GM23338 (cell line): ENCODE results near the gene GDAP1L1.

Source experiments
- CREB1 ChIP-seq: fragments of 250-450 bp; sonication (Bioruptor Pico); IDR thresholded peaks from 2 replicates; pipeline ENCODE4 v1.5.0; 2020; ENCODE audit warnings: low read depth, mild to moderate bottlenecking, moderate library complexity
- CTCF ChIP-seq, 2 experiments: fragments of 200-600 bp in 1 of 2; sonication (generic) in 1 of 2; conservative IDR thresholded peaks; 2 replicates each; pipeline versions ENCODE4 v1.5.1 to v1.6.1; 2016 to 2017; ENCODE audit warnings: antibody characterized with exemption in 2 of 2, low read depth in 2 of 2, mild to moderate bottlenecking in 2 of 2, moderate library complexity in 1 of 2
- EZH2 ChIP-seq: fragments of 200-600 bp; sonication (generic); IDR thresholded peaks from one replicate; pipeline ENCODE4 v1.8.0; 2017; ENCODE audit warnings: antibody characterized with exemption, mild to moderate bottlenecking, low read depth; ENCODE audit not compliant: unreplicated experiment
- JUNB ChIP-seq: IDR thresholded peaks from one replicate; pipeline ENCODE4 v1.6.1; 2016; ENCODE audit warnings: antibody characterized with exemption; ENCODE audit not compliant: unreplicated experiment
- POLR2AphosphoS5 ChIP-seq: IDR thresholded peaks from 2 replicates; pipeline ENCODE4 v1.6.1; 2016; ENCODE audit warnings: antibody characterized with exemption, low read depth
- REST ChIP-seq: IDR thresholded peaks from one replicate; pipeline ENCODE4 v1.6.1; 2018; ENCODE audit warnings: antibody characterized with exemption; ENCODE audit not compliant: unreplicated experiment
- ZNF462 ChIP-seq: fragments of 250-450 bp; sonication (Bioruptor Pico); IDR thresholded peaks from 2 replicates; pipeline ENCODE4 v1.5.0; 2020; ENCODE audit warnings: mild to moderate bottlenecking, moderate library complexity

DNA sequence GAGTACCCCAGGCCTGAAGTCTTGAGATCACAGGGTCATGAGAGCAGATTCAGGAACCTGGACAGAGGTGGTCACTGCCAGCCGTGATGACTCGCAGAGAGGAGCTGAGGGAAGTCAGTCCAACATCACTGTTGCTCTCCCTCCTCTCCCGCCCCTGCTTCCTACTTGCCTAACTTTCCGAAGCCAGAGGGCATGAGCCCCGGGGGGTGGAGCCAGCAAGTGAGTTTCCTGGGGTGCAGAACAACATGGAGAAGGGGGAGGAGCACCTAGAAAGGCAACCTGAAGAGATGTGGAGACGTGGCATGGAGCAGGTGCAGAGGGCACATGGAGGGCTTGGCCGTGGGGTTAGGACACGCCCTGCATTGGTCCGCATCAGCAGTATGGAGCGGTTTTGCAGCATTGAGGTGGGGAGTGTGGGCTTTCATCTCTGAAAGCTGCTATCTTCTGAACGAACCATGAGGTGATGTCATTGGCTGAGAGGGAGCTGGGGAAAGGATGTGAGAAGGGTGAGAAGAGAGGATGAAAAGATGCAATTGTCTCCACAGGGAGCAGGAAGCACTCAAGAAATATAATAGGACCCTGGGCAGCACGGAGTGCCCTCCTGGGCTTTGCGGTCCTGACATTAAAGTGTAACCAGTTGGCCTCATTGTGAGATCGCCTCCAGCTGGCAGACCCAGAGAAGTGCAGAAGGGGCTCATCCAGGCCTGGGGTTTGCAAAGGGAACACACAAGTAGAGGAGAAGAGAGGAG, 25.0 kb downstream of the GDAP1L1 start:
- no peak for TF ChIP-seq JUNB
- TF ChIP-seq CTCF (conservative IDR thresholded peaks at IDR 0.05; ENCODE audit: low read depth in 2 of 2): peak; percentile 76 to 84
- TF ChIP-seq POLR2AphosphoS5: no peak
- no peak for TF ChIP-seq REST
- no peak for TF ChIP-seq EZH2
- no peak for TF ChIP-seq ZNF462
- TF ChIP-seq CREB1 (CRISPR knock-in tag): 0 out of 2 replicates have a peak, but pooled peaks have one; percentile 13
